ENCODE results near the gene ZDHHC3.

DNA sequence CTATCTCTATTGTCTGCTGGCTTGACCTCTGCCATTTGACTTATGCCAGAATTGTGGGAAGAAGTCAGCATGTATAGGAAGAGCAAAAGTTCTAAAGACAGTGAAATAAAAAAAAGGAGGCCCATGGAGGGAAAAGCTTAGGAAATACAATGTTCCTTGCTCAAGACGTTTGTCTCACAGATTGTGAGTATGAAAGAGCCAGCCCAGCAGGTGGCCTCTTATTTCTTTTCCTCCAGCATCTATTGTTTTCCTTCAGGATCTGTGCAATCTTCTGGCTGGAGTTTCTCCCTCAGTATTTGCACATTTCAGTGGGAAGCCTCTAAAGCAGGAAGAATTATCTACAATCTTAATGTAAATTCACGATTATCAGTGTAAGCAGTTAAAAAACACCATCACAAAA, 43.7 kb downstream of the ZDHHC3 start:
- TF ChIP-seq, protein P1, sequence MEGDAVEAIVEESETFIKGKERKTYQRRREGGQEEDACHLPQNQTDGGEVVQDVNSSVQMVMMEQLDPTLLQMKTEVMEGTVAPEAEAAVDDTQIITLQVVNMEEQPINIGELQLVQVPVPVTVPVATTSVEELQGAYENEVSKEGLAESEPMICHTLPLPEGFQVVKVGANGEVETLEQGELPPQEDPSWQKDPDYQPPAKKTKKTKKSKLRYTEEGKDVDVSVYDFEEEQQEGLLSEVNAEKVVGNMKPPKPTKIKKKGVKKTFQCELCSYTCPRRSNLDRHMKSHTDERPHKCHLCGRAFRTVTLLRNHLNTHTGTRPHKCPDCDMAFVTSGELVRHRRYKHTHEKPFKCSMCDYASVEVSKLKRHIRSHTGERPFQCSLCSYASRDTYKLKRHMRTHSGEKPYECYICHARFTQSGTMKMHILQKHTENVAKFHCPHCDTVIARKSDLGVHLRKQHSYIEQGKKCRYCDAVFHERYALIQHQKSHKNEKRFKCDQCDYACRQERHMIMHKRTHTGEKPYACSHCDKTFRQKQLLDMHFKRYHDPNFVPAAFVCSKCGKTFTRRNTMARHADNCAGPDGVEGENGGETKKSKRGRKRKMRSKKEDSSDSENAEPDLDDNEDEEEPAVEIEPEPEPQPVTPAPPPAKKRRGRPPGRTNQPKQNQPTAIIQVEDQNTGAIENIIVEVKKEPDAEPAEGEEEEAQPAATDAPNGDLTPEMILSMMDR (IDR thresholded peaks at IDR 0.05): no peak
- TF ChIP-seq POLR2A (IDR thresholded peaks at IDR 0.05): no peak
